ENCODE measurements around the gene MAP3K14.

DNA sequence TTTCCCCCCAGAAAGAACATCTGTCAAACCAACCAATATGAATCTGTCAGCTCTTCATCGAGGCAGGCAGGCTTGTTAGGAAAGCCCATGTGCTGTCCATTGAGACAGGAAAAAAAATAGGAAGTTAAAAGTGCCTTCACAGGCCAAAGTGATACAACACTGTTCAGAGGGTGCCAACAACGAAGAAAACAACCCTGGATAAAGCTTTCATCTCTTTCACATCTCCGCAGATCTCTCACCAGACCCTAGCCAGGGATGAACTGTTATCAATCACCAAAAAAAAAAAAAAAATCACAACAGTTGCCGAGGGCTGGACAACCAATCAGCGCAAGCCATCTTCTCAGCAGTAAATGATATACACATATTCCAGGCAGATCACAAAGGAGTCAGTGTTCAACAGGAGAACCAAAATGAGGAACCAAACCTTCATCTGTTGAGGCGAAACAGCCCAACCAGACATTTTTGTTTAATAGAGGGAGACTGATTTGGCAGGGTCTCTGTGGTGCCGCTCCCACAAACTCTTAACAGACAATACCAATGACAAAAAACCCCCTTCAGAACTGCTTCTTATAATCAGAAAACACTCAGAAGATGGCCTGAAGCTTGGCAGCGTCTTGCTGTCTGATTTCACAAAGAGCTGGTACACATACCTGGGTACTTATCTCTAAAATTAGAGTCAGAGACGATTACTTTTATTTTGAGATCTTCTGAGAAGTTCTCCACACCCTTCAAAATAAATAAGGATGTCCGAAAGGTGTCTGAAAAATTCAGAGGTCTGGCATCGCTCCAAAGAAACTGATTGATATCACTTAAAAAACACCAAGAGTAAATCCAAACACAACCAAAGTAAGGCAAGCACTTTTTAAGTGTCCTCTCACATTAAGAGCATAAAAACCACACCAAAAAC, 1.8 kb downstream of the MAP3K14 start:
- TF ChIP-seq SIN3A (IDR thresholded peaks at IDR 0.05; ENCODE audit: borderline replicate concordance, insufficient read depth, low read length): no peak
- no peak for TF ChIP-seq REST (IDR thresholded peaks at IDR 0.05; ENCODE audit: insufficient read depth in 1 of 2, low read depth in 2 of 2, low read length in 2 of 2)
- TF ChIP-seq FOXP2 (optimal IDR thresholded peaks at IDR 0.05; ENCODE audit: borderline replicate concordance, extremely low read depth, extremely low read length, insufficient read depth): no peak
- no peak for TF ChIP-seq POLR2AphosphoS5 (IDR thresholded peaks at IDR 0.05; ENCODE audit: low read depth, low read length)
- TF ChIP-seq TAF1 (IDR thresholded peaks at IDR 0.05; ENCODE audit: borderline replicate concordance, insufficient read depth, low read length): no peak

Data from PFSK-1 (cell line).